ENCODE measurements around the gene ATXN2. TPM values are rescaled to one million over a fixed set of nuclear protein-coding genes. Genes with fewer than 3 reads are reported as not detected.

The ATXN2 gene
- total RNA-seq, 1 experiment from 2014 or later: 72.9 TPM

DNA sequence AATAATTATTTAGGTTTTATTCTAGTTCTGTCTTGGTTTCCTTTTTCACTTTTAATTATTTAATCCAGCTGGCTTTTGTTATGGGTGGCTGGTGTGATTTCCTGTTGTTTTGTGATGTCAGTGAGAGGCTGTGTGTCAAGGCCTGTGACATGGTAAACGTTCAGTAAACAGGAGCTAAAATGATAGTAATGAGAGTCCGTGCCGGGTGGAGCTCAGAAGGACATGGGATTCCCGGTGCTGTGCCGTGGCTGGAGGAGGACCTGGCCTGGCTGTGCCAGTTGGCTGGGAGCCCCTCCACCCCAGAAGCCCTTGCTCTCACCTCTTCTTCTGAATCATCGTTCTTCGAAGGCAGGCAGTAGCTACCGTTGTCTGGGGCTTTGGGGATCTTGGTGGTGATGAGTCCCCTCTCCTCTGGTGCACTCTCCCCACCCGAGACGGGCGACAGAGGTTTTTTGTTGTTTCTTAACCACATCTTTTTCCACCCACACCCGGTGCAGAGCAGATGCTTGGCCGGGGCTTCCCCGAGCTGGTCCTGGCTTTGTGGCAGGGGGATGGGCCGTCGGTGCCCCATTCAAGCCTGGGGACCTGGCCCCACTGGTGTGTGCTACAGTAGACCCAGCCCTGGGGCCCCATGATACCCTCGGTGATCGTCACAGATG, 164.3 kb downstream of the ATXN2 start:
- Histone ChIP-seq H2BK20ac (ENCODE audit: low read depth, low read length, poor library complexity, severe bottlenecking) (no peak overlapping the region), H3K27me3 (ENCODE audit: insufficient read depth, low read length) (no peaks in the 10 kb centered on the region), H3K4ac (ENCODE audit: low read depth, low read length) (no peak overlapping the region), H3K23ac (ENCODE audit: insufficient read length, low read depth, low read length) (no peak overlapping the region), H3K9ac (ENCODE audit: extremely low read depth, insufficient read length, low read length) (no peak overlapping the region), H3K23me2 (ENCODE audit: insufficient read length, low read depth, low read length, poor library complexity, severe bottlenecking) (peaks cover 2% of the 10 kb centered on the region), H4K91ac (ENCODE audit: insufficient read length, low read depth, low read length) (no peak overlapping the region), H4K8ac (replicated peaks; ENCODE audit: insufficient read length, low read depth, low read length) (no peak overlapping the region), H3K4me1 (ENCODE audit: insufficient read depth, low read length) (peaks cover 15% of the 10 kb centered on the region; the same call in 1 of the 2 replicates), H2BK15ac (ENCODE audit: low read depth, low read length) (no peak overlapping the region), H3K56ac (ENCODE audit: insufficient read length, low read depth, low read length) (no peak overlapping the region), H2BK5ac (ENCODE audit: insufficient read length, low read length) (no peak overlapping the region), H3K4me2 (ENCODE audit: insufficient read depth, insufficient read length, low read length) (no peak overlapping the region), H3K9me3 (ENCODE audit: control insufficient read depth, low read depth, low read length) (no peaks in the 10 kb centered on the region), H2AK5ac (ENCODE audit: insufficient read length, low read length) (no peak overlapping the region), H3K79me2 (ENCODE audit: insufficient read depth, low read length) (peaks cover 17% of the 10 kb centered on the region; the same call in 1 of the 2 replicates), H2BK12ac (ENCODE audit: insufficient read length, low read depth, low read length) (no peak overlapping the region), H3T11ph (ENCODE audit: low read length) (no peak overlapping the region), H4K5ac (ENCODE audit: insufficient read length, low read depth, low read length) (no peak overlapping the region), H3K14ac (ENCODE audit: insufficient read depth, low read length) (no peak overlapping the region), H3K27ac (ENCODE audit: insufficient read length, low read depth, low read length) (no peak overlapping the region), H4K20me1 (ENCODE audit: control insufficient read depth, insufficient read depth, insufficient read length) (no peaks in the 10 kb centered on the region), H3K79me1 (ENCODE audit: insufficient read depth, low read depth, low read length, poor library complexity, severe bottlenecking) (no peaks in the 10 kb centered on the region), H2BK120ac (ENCODE audit: low read depth, low read length, poor library complexity, severe bottlenecking) (no peak overlapping the region), H2AFZ (ENCODE audit: low read length) (no peak overlapping the region), H3K18ac (ENCODE audit: insufficient read length, low read depth, low read length) (no peak overlapping the region)
- WGBS (ENCODE audit: extremely low coverage, insufficient read length, low lambda C conversion rate): no CpG with 5 or more reads among the region's 18 CpGs
- H3K4me3 Mint-ChIP-seq: peak overlapping the region in 1 of 2 experiments; percentile 51; a peak in 2 of 5 replicates
- H3K27me3 Mint-ChIP-seq (ENCODE audit: low read depth): no peaks in the 10 kb centered on the region; the same call in 1 of the 2 replicates
- peaks cover 0 to 7% (median 5%) of the 10 kb centered on the region in 3 experiments; a peak in 4 of 7 replicates for H3K36me3 Mint-ChIP-seq (ENCODE audit: insufficient read depth in 1 of 3, low read depth in 3 of 3)
- no peak for TF ChIP-seq CTCF (conservative IDR thresholded peaks at IDR 0.05)
- H3K4me1 Mint-ChIP-seq: peaks cover 51 to 55% of the 10 kb centered on the region in 2 experiments
- H3K9me3 Mint-ChIP-seq: no peaks in the 10 kb centered on the region
- no peak for DNase-seq
- H3K27ac Mint-ChIP-seq: peak overlapping the region; percentile 44 to 94 (median 87); a peak in 6 of 7 replicates

Data from H9 (cell line).